HEK293 (cell line): ENCODE data around the gene SH3BGRL3.

ENCODE experiments used
- MEIS1 ChIP-seq: sonication (generic); formaldehyde crosslinking; IDR thresholded peaks from 2 replicates; pipeline ENCODE4 v1.8.1; 2022; ENCODE audit warnings: missing genetic modification reagents, mild to moderate bottlenecking, borderline replicate concordance
- YY1 ChIP-seq: fragments of 450-650 bp; formaldehyde crosslinking; IDR thresholded peaks from 2 replicates; pipeline ENCODE4 v1.5.1; 2018; ENCODE audit warnings: missing biosample characterization, missing genetic modification characterization
- ZNF274 ChIP-seq, 2 experiments: fragments of 200-500 bp in 1 of 2; fragments of 450-650 bp in 1 of 2; sonication (Bioruptor generic) in 1 of 2; formaldehyde crosslinking in 1 of 2; IDR thresholded peaks; 2 replicates each; pipeline versions ENCODE4 v1.5.1 to v1.6.1; 2014 to 2016; ENCODE audit warnings: borderline replicate concordance in 1 of 2, inconsistent platforms in 1 of 2, low read length in 1 of 2, missing biosample characterization in 1 of 2, missing genetic modification characterization in 1 of 2
- ZNF423 ChIP-seq: fragments of 450-650 bp; formaldehyde crosslinking; IDR thresholded peaks from 2 replicates; pipeline ENCODE4 v1.5.1; 2016; ENCODE audit warnings: missing biosample characterization, missing genetic modification characterization
- ZNF544 ChIP-seq: fragments of 450-650 bp; formaldehyde crosslinking; IDR thresholded peaks from 2 replicates; pipeline ENCODE4 v1.5.0; 2017; ENCODE audit warnings: missing biosample characterization, missing genetic modification characterization
- ZNF558 ChIP-seq: fragments of 450-650 bp; formaldehyde crosslinking; IDR thresholded peaks from 2 replicates; pipeline ENCODE4 v1.5.1; 2016; ENCODE audit warnings: missing biosample characterization, missing genetic modification characterization
- ZNF677 ChIP-seq: fragments of 450-650 bp; IDR thresholded peaks from 2 replicates; pipeline ENCODE4 v1.5.0; 2018; ENCODE audit warnings: missing biosample characterization, mild to moderate bottlenecking, missing genetic modification characterization, moderate library complexity
- TF ChIP-seq, protein P1 (sequence below): fragments of 450-650 bp; formaldehyde crosslinking; IDR thresholded peaks from 2 replicates; pipeline ENCODE4; 2016; ENCODE audit warnings: missing biosample characterization, missing genetic modification characterization
- TF ChIP-seq, protein P2 (sequence below): fragments of 450-650 bp; formaldehyde crosslinking; IDR thresholded peaks from 2 replicates; pipeline ENCODE4 v1.5.1; 2016; ENCODE audit warnings: missing biosample characterization, missing genetic modification characterization
- TF ChIP-seq, protein P3 (sequence below): fragments of 450-650 bp; formaldehyde crosslinking; IDR thresholded peaks from 2 replicates; pipeline ENCODE4 v1.5.1; 2016; ENCODE audit warnings: missing biosample characterization, missing genetic modification characterization
- TF ChIP-seq, protein P4 (sequence below): fragments of 450-650 bp; formaldehyde crosslinking; IDR thresholded peaks from 2 replicates; pipeline ENCODE4 v1.5.1; 2016; ENCODE audit warnings: missing biosample characterization, missing genetic modification characterization
- TF ChIP-seq, protein P5 (sequence below): fragments of 450-650 bp; formaldehyde crosslinking; IDR thresholded peaks from 2 replicates; pipeline ENCODE4 v1.5.1; 2016; ENCODE audit warnings: missing biosample characterization, missing genetic modification characterization
- TF ChIP-seq, protein P6 (sequence below): fragments of 450-650 bp; formaldehyde crosslinking; IDR thresholded peaks from 2 replicates; pipeline ENCODE4 v1.5.1; 2016; ENCODE audit warnings: missing biosample characterization, missing genetic modification characterization
- TF ChIP-seq, protein P7 (sequence below): fragments of 450-650 bp; formaldehyde crosslinking; IDR thresholded peaks from 2 replicates; pipeline ENCODE4 v1.5.1; 2016; ENCODE audit warnings: missing biosample characterization, missing genetic modification characterization
- TF ChIP-seq, protein P8 (sequence below): fragments of 450-650 bp; formaldehyde crosslinking; IDR thresholded peaks from 2 replicates; pipeline ENCODE4 v1.5.1; 2016; ENCODE audit warnings: missing biosample characterization, missing genetic modification characterization

The SH3BGRL3 gene

DNA sequence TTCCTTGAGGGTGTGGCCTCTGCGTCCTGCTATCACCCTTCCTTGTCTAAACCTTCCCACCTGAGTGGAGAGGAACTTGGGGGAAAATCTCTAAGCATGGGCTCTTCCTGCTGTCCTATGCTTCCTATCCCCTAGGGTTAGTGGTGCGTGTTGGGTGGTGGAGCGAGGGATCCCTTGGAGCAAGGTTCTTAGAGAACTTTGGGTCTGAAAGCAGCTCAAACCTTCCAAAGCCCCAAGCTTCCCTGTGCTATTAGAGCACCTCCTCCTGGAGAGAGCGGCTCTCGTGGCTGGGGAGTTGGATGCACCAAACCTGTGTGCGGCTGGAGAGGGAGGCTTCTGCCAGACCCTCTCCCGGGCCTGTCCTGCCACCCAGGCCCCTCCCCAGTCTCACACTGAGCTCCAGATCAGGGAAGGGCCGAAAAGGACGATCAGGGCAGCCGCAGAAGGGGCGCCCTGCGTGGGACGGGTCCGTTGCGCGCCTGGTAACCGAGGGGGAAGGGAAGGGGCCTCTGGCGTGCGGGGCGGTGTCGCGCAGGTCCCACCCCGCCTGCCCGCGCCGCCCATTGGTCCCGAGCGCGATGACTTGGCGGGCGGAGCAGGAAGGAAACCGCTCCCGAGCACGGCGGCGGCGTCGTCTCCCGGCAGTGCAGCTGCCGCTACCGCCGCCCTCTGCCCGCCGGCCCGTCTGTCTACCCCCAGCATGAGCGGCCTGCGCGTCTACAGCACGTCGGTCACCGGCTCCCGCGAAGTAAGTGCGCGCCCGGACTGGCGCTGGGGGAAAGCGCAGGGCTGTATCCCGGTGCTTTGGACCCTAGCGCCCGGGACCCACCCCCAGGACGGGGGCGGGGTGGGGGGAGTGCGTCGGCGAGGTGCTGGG is at the start of gene SH3BGRL3 (continued):
- TF ChIP-seq, protein P1, sequence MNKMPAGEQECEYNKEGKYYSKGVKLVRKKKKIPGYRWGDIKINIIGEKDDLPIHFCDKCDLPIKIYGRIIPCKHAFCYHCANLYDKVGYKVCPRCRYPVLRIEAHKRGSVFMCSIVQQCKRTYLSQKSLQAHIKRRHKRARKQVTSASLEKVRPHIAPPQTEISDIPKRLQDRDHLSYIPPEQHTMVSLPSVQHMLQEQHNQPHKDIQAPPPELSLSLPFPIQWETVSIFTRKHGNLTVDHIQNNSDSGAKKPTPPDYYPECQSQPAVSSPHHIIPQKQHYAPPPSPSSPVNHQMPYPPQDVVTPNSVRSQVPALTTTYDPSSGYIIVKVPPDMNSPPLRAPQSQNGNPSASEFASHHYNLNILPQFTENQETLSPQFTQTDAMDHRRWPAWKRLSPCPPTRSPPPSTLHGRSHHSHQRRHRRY (tag by site-specific recombination) = no peak
- TF ChIP-seq MEIS1 (CRISPR knock-in tag) (no peak), ZNF274 (IDR thresholded peaks at IDR 0.05; ENCODE audit: low read length) (no peak), ZNF274 (tag by site-specific recombination; IDR thresholded peaks at IDR 0.05; ENCODE audit: borderline replicate concordance) (no peak), YY1 (tag by site-specific recombination) (no peak; the same call in 1 of the 2 replicates), ZNF558 (no peak), ZNF677 (tag by site-specific recombination) (no peak), ZNF423 (tag by site-specific recombination) (no peak), ZNF544 (tag by site-specific recombination) (no peak)
- TF ChIP-seq, protein P2, sequence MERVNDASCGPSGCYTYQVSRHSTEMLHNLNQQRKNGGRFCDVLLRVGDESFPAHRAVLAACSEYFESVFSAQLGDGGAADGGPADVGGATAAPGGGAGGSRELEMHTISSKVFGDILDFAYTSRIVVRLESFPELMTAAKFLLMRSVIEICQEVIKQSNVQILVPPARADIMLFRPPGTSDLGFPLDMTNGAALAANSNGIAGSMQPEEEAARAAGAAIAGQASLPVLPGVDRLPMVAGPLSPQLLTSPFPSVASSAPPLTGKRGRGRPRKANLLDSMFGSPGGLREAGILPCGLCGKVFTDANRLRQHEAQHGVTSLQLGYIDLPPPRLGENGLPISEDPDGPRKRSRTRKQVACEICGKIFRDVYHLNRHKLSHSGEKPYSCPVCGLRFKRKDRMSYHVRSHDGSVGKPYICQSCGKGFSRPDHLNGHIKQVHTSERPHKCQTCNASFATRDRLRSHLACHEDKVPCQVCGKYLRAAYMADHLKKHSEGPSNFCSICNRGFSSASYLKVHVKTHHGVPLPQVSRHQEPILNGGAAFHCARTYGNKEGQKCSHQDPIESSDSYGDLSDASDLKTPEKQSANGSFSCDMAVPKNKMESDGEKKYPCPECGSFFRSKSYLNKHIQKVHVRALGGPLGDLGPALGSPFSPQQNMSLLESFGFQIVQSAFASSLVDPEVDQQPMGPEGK (tag by site-specific recombination) = peak; percentile 95
- TF ChIP-seq, protein P3, sequence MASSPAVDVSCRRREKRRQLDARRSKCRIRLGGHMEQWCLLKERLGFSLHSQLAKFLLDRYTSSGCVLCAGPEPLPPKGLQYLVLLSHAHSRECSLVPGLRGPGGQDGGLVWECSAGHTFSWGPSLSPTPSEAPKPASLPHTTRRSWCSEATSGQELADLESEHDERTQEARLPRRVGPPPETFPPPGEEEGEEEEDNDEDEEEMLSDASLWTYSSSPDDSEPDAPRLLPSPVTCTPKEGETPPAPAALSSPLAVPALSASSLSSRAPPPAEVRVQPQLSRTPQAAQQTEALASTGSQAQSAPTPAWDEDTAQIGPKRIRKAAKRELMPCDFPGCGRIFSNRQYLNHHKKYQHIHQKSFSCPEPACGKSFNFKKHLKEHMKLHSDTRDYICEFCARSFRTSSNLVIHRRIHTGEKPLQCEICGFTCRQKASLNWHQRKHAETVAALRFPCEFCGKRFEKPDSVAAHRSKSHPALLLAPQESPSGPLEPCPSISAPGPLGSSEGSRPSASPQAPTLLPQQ (tag by site-specific recombination) = peak; percentile 93
- TF ChIP-seq, protein P4, sequence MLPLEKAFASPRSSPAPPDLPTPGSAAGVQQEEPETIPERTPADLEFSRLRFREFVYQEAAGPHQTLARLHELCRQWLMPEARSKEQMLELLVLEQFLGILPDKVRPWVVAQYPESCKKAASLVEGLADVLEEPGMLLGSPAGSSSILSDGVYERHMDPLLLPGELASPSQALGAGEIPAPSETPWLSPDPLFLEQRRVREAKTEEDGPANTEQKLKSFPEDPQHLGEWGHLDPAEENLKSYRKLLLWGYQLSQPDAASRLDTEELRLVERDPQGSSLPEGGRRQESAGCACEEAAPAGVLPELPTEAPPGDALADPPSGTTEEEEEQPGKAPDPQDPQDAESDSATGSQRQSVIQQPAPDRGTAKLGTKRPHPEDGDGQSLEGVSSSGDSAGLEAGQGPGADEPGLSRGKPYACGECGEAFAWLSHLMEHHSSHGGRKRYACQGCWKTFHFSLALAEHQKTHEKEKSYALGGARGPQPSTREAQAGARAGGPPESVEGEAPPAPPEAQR (tag by site-specific recombination) = no peak
- TF ChIP-seq, protein P5, sequence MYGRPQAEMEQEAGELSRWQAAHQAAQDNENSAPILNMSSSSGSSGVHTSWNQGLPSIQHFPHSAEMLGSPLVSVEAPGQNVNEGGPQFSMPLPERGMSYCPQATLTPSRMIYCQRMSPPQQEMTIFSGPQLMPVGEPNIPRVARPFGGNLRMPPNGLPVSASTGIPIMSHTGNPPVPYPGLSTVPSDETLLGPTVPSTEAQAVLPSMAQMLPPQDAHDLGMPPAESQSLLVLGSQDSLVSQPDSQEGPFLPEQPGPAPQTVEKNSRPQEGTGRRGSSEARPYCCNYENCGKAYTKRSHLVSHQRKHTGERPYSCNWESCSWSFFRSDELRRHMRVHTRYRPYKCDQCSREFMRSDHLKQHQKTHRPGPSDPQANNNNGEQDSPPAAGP (tag by site-specific recombination) = peak; percentile 45; the same call in 1 of the 2 replicates
- TF ChIP-seq, protein P6, sequence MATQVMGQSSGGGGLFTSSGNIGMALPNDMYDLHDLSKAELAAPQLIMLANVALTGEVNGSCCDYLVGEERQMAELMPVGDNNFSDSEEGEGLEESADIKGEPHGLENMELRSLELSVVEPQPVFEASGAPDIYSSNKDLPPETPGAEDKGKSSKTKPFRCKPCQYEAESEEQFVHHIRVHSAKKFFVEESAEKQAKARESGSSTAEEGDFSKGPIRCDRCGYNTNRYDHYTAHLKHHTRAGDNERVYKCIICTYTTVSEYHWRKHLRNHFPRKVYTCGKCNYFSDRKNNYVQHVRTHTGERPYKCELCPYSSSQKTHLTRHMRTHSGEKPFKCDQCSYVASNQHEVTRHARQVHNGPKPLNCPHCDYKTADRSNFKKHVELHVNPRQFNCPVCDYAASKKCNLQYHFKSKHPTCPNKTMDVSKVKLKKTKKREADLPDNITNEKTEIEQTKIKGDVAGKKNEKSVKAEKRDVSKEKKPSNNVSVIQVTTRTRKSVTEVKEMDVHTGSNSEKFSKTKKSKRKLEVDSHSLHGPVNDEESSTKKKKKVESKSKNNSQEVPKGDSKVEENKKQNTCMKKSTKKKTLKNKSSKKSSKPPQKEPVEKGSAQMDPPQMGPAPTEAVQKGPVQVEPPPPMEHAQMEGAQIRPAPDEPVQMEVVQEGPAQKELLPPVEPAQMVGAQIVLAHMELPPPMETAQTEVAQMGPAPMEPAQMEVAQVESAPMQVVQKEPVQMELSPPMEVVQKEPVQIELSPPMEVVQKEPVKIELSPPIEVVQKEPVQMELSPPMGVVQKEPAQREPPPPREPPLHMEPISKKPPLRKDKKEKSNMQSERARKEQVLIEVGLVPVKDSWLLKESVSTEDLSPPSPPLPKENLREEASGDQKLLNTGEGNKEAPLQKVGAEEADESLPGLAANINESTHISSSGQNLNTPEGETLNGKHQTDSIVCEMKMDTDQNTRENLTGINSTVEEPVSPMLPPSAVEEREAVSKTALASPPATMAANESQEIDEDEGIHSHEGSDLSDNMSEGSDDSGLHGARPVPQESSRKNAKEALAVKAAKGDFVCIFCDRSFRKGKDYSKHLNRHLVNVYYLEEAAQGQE (tag by site-specific recombination) = no peak
- TF ChIP-seq, protein P7, sequence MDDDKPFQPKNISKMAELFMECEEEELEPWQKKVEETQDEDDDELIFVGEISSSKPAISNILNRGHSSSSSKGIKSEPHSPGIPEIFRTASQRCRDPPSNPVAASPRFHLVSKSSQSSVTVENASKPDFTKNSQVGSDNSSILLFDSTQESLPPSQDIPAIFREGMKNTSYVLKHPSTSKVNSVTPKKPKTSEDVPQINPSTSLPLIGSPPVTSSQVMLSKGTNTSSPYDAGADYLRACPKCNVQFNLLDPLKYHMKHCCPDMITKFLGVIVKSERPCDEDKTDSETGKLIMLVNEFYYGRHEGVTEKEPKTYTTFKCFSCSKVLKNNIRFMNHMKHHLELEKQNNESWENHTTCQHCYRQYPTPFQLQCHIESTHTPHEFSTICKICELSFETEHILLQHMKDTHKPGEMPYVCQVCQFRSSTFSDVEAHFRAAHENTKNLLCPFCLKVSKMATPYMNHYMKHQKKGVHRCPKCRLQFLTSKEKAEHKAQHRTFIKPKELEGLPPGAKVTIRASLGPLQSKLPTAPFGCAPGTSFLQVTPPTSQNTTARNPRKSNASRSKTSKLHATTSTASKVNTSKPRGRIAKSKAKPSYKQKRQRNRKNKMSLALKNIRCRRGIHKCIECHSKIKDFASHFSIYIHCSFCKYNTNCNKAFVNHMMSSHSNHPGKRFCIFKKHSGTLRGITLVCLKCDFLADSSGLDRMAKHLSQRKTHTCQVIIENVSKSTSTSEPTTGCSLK = no peak
- TF ChIP-seq, protein P8, sequence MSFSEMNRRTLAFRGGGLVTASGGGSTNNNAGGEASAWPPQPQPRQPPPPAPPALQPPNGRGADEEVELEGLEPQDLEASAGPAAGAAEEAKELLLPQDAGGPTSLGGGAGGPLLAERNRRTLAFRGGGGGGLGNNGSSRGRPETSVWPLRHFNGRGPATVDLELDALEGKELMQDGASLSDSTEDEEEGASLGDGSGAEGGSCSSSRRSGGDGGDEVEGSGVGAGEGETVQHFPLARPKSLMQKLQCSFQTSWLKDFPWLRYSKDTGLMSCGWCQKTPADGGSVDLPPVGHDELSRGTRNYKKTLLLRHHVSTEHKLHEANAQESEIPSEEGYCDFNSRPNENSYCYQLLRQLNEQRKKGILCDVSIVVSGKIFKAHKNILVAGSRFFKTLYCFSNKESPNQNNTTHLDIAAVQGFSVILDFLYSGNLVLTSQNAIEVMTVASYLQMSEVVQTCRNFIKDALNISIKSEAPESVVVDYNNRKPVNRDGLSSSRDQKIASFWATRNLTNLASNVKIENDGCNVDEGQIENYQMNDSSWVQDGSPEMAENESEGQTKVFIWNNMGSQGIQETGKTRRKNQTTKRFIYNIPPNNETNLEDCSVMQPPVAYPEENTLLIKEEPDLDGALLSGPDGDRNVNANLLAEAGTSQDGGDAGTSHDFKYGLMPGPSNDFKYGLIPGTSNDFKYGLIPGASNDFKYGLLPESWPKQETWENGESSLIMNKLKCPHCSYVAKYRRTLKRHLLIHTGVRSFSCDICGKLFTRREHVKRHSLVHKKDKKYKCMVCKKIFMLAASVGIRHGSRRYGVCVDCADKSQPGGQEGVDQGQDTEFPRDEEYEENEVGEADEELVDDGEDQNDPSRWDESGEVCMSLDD (tag by site-specific recombination) = no peak
